ENCODE data around the gene MRAP2.

Gene MRAP2, protein sequence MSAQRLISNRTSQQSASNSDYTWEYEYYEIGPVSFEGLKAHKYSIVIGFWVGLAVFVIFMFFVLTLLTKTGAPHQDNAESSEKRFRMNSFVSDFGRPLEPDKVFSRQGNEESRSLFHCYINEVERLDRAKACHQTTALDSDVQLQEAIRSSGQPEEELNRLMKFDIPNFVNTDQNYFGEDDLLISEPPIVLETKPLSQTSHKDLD

DNA sequence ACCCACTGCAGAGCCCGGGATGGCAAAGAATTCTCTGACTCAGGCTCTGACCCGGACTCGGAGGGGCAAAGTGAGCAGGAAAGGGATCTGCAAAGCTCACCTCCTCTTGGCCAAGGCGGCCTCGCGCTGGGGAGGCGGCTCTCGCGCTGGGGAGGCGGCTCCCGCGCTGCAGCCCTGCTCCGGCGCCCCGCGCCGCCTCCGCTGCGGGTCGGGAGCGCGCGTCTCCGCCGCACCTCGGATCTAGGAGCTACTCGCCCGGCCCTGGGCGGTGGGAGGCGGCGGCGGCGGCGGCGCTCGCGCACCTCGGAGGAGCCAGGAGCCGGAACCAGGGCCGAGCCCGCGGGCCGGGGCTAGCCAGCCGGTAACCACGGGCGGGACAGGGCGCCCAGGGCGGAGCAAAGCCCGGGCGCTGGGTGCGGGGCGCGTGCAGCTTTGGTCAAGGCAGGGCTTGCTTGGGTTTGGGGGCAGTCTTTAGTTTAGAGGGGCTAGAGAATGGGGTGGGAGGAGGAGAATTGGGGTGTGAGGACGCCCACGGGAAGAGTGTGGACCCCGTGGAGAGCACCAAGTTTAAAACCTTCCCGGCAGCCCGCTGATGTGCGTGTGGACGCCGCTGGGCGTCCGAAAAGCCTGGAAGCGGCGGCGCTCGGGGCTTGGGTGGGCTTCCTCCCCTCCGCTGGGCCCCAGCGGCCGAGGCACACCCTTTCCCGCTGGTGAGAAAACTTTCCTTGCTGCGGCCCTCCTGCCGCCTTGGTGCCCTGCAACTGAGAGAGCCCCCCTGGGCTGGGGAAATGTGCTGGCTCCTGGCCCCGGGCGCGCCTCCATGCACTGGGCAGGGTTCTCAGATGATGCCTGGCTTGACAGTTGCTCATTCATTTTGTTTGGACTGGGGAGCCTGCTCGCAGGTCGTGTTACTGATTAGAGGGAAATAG lies at the start of gene MRAP2:
TSS of gene MRAP2 (plus strand) at position 250 of the 929 bp plus-strand sequence. CDS start 21,547 bp downstream, outside the sequence.
- no peak for DNase-seq (ENCODE audit: extremely low read depth in 1 of 2, low read depth in 1 of 2)

DNA sequence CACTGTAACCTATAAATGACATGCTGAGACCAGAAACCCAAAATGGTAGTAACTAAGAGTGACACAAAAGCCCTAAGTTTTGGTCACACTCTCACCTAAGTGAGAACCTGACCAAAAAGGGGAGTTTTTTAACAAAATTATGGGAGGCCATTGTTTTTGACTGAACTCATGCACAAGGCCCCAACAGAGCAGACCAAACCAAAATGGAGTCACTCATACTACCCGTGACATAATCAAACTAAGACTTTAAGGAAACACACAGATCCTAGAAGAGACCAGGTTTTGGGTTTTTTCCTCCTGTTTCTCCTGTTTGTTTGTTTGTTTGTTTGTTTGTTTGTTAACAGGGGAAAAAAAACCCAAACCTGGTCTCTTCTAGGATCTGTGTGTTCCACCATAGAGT lies 49.2 kb upstream of the MRAP2 start:
- no peak for DNase-seq (ENCODE audit: extremely low read depth in 1 of 2, low read depth in 1 of 2)

DNA sequence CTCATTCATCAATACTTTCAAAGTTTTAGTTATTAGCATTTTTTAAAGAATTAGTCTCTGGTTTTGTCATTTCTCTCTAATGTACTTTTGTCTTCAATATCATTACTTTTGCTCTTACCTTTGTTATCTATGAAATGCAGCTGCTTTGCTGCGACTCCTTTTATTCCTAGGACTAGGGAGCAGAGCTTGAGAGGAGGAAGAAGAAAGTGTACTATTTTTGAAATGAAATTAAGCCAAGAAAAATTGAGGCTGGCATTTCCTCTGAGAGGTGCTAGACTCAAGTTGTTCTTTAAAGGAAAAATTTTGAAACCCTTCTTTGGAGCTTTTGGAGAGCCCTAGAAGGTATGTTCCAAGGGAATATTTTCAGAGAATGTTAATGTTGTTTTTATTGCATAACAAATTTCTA lies 48.3 kb upstream of the MRAP2 start:
- no peak for DNase-seq (ENCODE audit: extremely low read depth in 1 of 2, low read depth in 1 of 2)

DNA sequence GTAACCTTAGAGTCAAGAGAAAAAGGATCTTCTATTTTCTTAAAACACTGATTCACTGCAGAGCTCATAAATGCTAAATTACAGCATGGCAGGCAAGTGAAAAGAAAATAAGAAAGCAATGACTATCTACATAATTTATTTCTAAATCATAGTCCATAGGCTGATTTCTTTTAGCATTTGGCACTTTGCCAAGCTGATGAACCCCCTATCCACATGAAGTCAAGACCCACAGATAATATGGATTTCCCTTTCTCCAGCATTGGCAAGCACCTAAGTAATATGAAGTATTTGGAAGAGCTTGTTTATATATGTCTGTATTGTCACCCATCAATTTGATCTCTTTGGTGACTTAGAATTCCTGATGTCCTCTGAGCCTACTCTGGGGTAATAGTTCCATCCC lies 47.9 kb upstream of the MRAP2 start:
- no peak for DNase-seq (ENCODE audit: extremely low read depth in 1 of 2, low read depth in 1 of 2)

DNA sequence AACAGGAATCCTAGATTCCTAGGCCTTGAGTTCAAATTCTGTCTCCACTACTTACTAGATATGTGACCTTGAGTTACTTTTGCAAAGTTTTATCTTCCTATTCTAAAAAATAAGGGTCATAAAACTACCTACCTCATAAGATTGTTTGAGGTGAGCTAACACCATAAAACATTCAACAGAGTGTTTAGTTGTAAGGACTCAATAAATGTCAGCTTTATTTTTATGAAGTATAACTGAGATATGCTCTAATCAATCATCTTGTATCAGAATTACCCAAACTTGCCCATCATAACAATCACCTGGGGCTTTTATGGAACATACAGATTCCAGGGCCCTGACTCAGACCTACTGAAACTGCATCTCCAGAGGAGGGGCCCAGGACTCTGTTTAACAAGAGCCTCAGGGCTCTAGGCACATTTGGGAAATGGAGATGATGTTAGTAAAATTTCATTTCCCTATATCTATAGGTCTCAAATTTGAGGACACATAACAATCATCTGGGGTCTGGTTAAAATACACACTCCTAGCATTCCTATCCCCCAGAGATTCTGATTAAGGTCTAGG lies 35.5 kb upstream of the MRAP2 start:
- DNase-seq (ENCODE audit: extremely low read depth in 1 of 2, low read depth in 1 of 2), result no peak

DNA sequence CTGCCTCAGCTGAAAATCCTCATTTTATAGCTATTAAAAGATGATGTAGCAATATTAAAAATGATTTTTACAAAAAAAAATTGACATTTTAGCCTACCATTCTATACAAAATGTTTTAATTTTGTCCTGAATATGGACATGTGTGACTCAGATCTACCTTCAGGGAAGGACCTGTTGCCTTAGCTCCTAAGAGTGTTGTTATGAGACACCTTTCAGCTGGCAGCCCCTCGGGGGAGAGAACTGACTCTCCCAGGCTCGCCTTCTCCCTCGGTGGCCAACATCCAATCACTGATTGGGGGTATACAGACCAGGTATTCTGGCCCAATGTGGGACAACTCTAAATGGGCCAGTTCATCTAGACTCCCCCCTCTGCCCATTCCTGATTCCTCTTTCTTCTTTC lies 32.5 kb upstream of the MRAP2 start:
- DNase-seq (ENCODE audit: extremely low read depth in 1 of 2, low read depth in 1 of 2), result no peak

DNA sequence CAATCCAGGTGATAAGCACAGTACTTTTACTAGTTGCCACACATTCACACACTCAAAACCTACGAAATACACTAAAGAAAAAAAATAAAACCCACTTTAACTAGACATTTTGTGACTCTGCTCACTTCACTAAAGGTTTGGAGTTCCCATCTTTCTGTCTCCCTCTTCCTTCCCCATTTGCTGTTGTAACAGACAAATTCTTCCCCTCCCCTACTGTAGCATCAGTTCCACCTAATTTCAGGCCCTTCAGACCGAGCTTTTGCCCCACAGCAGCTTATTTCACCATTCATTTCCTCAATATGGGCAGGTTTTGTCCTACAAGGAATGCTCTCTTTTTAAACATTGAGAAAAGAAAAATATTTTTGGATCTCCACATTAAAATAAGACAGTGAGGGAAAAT lies 31.3 kb upstream of the MRAP2 start:
- DNase-seq (ENCODE audit: extremely low read depth in 1 of 2, low read depth in 1 of 2), result no peak

DNA sequence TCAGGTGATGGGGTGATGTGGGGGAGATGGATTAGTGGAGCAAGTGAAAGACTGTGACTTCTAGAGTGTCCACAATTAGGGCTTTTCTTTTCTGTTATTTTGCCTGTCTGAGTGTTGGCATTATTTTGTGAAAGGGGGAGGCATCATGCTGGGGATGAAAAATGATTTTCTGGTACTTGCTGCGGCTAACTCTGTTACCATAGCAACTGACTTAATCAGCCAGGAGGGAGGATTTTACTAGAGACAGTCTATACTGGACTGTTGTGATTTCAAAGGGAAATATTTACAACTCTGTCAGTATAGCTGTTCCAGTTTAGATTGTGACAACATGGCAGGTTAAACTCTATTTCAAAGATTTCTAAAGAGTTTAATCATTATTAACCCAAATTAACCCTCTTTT lies 30.4 kb upstream of the MRAP2 start:
- DNase-seq (ENCODE audit: extremely low read depth in 1 of 2, low read depth in 1 of 2), result no peak

DNA sequence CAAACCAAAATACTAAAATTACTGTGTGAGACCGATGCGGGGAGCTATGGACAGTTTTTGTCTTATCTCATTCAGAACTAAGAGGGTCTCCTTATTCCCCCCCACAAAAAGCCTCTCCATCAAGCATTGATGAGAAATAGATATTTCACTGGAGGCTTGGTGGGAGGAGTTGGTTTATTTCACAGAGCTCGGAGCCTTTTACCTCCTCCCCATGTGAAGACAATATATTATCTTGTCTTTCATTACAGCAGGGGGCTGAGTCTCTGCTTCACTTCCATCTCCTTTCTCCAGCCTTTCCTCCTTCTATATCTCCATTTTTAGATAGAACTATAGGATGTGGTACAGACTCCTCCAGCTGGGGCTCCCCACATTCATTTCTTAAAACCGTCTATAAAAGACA lies 29.9 kb upstream of the MRAP2 start:
- DNase-seq (ENCODE audit: extremely low read depth in 1 of 2, low read depth in 1 of 2), result no peak

DNA sequence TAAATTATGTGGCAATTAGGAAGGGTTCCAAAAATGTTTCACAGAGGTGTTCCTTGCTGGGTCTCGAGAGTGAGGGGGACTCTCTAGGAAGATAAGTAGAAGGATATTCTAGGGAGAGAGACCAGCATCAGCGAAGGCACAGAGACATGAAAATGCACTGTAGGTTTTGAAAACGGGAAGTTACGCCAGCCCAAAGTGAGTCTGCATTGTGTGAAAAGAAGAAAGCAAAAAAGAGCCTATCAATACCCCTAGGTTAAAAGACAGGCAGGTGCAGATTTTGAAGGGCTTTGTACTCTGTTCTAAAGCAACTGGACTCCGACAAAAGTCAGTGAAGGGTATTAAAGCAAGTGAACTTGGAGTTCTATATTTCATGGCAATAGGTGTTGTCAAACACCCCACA lies 25.7 kb upstream of the MRAP2 start:
- DNase-seq (ENCODE audit: extremely low read depth in 1 of 2, low read depth in 1 of 2), result no peak

DNA sequence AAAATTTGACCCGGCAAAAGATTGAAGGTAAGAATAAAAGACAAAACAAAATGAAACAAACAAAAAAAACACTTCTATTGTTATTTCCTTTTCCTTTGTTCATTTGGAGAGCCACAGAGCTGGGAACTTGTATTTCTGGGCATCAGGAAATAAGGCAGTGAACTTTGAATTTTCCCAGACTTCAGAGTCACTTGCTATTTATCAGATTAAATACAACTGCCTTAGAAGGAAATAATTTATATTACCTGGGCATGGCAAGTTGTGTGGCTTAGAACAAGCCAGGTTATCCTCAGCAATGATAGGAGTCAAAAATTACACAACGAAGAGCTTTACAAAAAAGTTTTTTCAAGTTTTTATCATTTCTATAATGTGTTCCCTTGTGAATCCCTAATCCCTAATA lies 20.2 kb upstream of the MRAP2 start:
- DNase-seq (ENCODE audit: extremely low read depth in 1 of 2, low read depth in 1 of 2), result no peak

DNA sequence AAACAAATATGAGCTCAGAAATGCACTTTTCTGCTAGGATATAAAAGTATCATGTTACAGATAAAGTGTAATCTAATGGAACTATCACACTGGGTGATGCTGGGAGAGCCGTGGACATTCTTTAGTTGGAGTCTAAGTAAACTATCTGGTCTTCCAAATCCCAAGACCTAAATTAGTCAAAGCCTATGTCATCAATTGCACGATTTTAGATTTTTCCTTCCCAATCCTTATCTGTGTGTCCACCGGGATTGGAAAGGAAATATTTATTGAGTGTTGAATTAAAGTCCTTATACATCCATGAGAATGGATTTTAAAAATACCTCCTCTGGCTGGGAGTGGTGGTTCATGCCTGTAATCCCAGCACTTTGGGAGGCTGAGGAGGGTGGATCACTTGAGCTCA lies 19.6 kb upstream of the MRAP2 start:
- no peak for DNase-seq (ENCODE audit: extremely low read depth in 1 of 2, low read depth in 1 of 2)

DNA sequence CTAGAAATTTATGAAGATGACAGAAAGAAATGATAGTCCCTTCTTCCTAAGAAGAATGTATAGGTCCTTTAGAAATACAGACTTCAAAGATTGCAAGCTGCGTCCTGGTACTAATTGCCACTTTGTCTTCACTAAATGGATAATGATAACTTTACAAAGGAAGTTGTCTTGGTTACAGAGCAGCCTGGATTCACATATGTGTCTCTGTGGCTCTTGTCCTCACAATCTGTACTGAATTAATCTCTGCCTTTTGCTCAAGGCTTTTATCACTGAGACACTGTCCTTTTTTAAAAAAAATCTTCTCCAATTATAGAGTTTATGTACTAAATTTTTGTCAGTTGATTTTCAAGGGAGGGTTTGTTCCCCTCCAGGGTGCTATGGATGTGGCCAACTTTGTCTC lies 17.5 kb upstream of the MRAP2 start:
- no peak for DNase-seq (ENCODE audit: extremely low read depth in 1 of 2, low read depth in 1 of 2)

DNA sequence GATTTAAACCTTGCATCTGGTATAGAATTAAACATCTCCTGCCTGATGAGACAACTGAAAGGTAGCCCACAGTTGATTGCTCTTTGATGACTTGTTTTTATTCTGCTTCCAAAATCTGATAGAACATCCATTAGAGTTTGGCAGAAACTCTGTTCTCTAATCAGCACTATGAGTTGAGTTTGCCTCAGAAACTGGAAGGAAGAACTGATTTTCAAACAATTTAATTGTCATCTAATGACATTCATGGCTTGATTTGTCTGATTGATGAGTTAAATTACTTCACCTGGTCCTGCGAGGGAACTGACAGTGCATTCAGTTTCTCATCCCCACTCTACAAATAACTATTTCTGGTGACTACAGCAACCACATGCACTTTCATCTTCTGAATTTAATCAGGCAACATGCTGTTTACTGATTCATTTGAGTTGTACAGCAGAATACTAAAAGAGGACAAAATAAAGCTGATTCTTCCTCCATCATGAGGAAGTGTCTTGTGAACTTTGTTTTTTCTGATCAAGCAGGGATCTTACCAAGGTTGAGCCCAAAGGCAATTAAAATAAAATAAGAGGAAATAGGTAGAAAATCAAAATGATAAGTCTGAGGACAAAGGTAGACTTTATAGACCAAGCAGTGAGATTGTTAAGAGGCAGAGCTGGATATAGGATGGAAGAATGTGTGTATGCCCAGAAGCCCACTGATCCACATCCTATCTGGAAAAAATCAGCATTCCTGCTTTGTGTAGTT lies 15.7 kb upstream of the MRAP2 start:
- DNase-seq (ENCODE audit: extremely low read depth in 1 of 2, low read depth in 1 of 2), result no peak

DNA sequence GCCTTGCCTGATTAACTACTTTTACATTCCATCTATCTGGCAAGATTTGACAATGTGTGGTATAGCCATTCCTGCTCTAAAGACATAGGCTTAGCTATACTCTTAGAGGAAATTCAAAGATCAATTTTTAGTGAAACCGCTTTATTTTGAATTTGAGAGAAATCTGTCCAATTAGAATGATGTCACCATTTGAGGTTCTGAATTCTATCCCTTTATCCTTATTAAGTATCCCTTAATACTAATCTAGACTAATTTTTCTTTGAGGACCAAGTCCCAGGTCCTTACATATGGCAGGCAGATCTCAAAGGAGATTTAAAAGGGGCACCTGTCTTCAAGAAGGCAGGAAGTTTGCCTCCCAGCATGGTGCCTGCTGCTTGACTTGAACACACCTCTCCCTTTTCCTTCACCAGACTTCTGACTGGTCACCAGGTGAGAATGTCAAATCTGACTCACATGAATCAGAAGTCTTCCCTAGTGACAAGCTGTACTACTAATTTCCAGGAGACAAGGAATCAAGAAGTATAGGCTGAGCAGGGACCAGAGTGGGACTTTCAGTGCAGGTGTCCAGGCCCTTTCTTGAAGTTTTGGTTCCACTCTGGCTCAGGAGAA lies 15.0 kb upstream of the MRAP2 start:
- no peak for DNase-seq (ENCODE audit: extremely low read depth in 1 of 2, low read depth in 1 of 2)

DNA sequence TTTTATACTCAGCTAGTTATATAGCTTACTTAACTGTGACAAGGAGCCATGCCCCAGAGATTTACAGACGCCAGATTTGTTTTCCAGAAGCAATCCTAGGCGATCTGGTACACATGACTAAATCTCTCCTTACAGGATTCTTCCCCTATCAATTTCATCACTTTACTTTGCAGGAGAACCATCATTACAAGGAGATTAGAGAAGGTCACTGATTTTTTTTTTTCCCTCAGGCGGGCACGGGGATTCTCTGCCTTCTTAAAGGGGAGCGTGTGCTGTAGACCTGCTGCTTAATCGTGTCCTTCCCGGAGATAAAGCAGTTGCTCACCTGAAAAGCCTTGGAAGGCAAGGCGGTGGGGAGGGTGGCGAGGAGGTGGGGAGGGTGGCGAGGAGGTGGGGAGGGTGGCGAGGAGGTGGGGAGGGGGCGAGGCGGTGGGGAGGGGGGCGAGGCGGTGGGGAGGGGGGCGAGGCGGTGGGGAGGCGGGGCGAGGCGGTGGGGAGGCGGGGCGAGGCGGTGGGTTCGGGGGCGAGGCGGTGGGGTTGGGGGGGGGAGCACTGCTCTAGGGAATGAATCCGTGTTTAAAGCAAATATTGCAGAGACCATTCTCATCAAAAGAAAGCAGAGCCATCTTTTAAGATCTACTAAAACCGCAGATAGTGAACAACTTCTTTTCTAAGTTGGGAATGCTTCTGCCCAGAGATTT lies 14.3 kb upstream of the MRAP2 start:
- no peak for DNase-seq (ENCODE audit: extremely low read depth in 1 of 2, low read depth in 1 of 2)

DNA sequence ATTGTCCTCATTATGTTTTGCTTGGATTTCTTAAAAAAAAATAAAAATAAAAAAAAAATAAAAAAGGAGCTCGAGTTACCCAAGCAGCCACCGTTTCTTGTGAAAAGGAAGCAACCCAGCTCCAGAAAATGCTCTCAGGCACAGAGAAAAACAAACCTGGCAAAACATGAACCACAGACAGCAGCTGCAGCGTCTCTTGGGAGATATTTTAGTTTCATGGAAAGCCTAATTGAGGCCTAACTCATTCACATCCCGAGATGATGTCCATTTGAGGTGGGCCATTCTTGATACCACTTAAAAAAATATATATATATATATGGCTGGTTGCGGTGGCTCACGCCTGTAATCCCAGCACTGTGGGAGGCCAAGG lies 13.7 kb upstream of the MRAP2 start:
- DNase-seq (ENCODE audit: extremely low read depth in 1 of 2, low read depth in 1 of 2), result no peak

DNA sequence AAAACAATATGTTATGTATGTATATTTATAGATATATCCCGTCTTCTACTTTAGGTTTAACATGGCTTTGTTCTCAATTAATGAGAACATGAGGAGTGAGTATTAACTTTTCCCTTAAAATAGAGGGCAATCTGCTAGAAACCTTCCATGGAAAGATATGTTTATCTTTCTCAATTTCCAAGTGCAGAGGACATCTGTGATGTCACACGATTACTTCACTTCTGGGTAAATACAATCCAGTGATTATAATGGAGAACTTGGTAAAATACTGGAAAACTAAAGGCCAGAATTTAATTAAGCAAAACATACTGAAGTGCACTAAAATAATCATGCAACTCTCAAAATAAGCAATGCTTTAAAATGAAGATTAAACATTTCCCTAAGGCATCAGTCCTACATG lies 11.9 kb upstream of the MRAP2 start:
- DNase-seq (ENCODE audit: extremely low read depth in 1 of 2, low read depth in 1 of 2), result no peak

DNA sequence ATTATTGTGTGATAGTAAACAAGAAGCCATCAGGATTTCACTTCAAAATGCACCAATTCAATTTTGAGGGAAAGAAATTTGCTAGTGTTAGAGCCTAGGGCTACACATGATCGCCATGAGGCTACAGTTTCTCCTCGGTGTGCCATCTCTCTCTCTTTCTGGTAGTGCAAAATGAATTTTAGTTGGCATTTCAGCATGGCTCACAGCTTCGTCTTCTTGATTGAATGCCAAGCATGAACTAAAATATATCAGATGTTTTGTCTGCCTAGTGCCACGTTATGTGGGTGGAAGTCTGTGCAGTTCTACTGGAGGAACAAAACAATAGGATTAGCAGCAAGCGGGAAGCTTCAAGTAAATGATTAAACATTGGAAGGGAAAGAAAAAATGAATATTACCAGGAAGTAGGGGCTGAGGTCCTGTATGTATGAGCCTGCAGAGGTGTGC lies 6.8 kb upstream of the MRAP2 start:
- DNase-seq (ENCODE audit: extremely low read depth in 1 of 2, low read depth in 1 of 2), result no peak
